ENCODE measurements around the gene SMTN. TPM values are rescaled to one million over a fixed set of nuclear protein-coding genes. Genes with fewer than 3 reads are reported as not detected.

Gene SMTN
- total and polyA plus RNA-seq, 4 experiments from 2014 or later, result 0.34 to 1.7 (median 1.2) TPM

DNA sequence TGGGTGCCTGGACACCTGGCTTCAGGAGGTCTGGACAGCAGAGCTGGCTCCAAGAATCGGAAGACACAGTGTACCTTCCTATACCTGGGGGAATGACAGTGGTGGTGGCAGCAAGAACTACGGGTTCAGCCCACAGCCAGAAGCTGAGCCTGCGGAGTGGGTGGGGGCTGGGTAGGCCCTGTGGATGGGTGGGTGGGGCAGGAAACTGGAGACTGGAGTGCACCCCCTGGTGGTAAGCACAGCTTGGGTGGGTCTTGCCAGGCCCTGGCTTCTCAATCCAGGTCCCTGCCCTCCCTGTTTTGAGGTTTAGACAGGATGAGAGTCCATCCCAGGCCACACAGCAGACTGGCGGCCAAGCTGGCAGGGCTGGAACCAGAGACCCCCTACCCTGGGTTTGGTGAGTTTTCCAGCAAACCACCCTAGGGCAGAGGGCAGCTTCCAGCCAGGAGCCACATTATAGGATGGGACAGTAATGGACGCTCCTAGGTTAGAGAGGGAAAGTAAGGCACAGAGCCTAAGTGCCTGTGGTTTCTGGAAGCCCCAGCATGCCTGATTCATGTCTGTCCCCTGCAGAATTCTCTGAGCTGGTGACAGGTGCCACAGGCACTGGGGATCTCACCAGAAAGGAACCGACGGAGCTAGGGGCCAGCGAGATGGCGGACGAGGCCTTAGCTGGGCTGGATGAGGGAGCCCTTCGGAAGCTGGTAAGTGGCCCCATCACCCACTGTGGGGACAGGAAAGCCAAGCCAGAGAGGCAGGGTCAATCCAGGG, 1.7 kb downstream of the SMTN start:
- peak overlapping the region in 2 of 7 donors; percentile 23 to 42 for H3K27ac Mint-ChIP-seq

DNA sequence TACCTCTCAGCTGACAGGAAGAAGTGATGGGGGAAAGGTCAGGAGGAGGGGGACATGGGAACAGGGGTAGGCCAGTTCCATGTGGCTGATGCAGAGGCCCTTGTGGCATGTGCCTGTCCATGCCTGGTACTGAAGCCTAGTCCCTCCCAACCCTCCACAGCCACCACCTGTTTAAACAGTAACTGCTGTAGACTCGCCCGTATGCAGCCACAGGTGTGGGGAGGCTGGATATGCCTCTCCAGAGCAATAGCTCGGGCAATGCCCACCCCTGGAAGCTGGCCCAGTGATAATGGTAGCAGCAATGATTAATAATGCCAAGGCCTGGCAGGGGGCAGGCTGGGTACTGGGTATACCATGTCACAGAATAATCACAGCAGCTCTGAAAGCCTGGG, 2.3 kb downstream of the SMTN start:
- Histone ChIP-seq H3K9me3 (ENCODE audit: control insufficient read depth in 1 of 2, low read length in 2 of 2) (no peaks in the 10 kb centered on the region), H3K36me3 (ENCODE audit: insufficient read depth, low read length) (no peaks in the 10 kb centered on the region), H3K4me3 (ENCODE audit: low read length in 2 of 2) (no peak overlapping the region), H3K27ac (ENCODE audit: low read depth, low read length) (no peak overlapping the region), H3K4me1 (ENCODE audit: insufficient read depth, low read length) (peaks cover 43% of the 10 kb centered on the region), H3K27me3 (ENCODE audit: insufficient read depth, low read length) (no peaks in the 10 kb centered on the region)
- no peak for DNase-seq
- no peaks in the 10 kb centered on the region for H3K9me3 Mint-ChIP-seq
- H3K4me3 Mint-ChIP-seq, result peak overlapping the region in 6 of 8 donors; percentile 83 to 90 (median 86)
- ChIA-PET POLR2A (ENCODE audit: partially characterized antibody) (interaction anchor here (1.1 to 4.1 kb wide), 10 partner anchors 76 to 449 kb away, joined by 3 to 27 read pairs (median 11); partner anchors contain the start of genes MORC2, PATZ1, PIK3IP1 and RNF185), CTCF (ENCODE audit: partially characterized antibody) (interaction anchor here (0.9 to 5.9 kb wide), 9 partner anchors 25 to 319 kb away, joined by 3 to 54 read pairs (median 4); partner anchors contain the start of genes MORC2 and TUG1)
- intact Hi-C loops (cut with micrococcal nuclease), result no loop called here
- H3K36me3 Mint-ChIP-seq, result no peaks in the 10 kb centered on the region
- H3K27ac Mint-ChIP-seq, result peak overlapping the region in 2 of 7 donors; percentile 24 to 52
- peaks cover 18 to 40% (median 28%) of the 10 kb centered on the region in 4 donors for H3K4me1 Mint-ChIP-seq
- H3K27me3 Mint-ChIP-seq, result no peaks in the 10 kb centered on the region

More for the DNA sequence above, 1.7 kb downstream of the SMTN start:
- H3K9me3 ChIP-seq (ENCODE audit: control insufficient read depth in 1 of 2, low read length in 2 of 2), result no peaks in the 10 kb centered on the region
- ChIA-PET POLR2A (ENCODE audit: partially characterized antibody) (interaction anchor here (0.8 to 4.1 kb wide), 7 partner anchors 113 to 448 kb away, joined by 3 to 27 read pairs (median 7); partner anchors contain the start of genes MORC2, PATZ1, PIK3IP1 and TUG1), CTCF (ENCODE audit: partially characterized antibody) (interaction anchor here (0.8 to 5.9 kb wide), 8 partner anchors 113 to 320 kb away, joined by 3 to 54 read pairs (median 4); partner anchors contain the start of gene TUG1)
- H3K27me3 ChIP-seq (ENCODE audit: insufficient read depth, low read length), result no peaks in the 10 kb centered on the region
- Mint-ChIP-seq H3K27me3 (no peaks in the 10 kb centered on the region), H3K36me3 (no peaks in the 10 kb centered on the region), H3K4me1 (peaks cover 18 to 40% (median 28%) of the 10 kb centered on the region in 4 donors), H3K9me3 (no peaks in the 10 kb centered on the region), H3K4me3 (peak overlapping the region in 7 of 8 donors; percentile 53 to 90 (median 67))
- H3K27ac ChIP-seq (ENCODE audit: low read depth, low read length), result no peak overlapping the region
- intact Hi-C loops (cut with micrococcal nuclease), result no loop called here
- H3K4me1 ChIP-seq (ENCODE audit: insufficient read depth, low read length), result peaks cover 43% of the 10 kb centered on the region
- no peaks in the 10 kb centered on the region for H3K36me3 ChIP-seq (ENCODE audit: insufficient read depth, low read length)
- DNase-seq, result peak in 3 of 5 donors; percentile 29 to 49 (median 29)
- H3K4me3 ChIP-seq (ENCODE audit: low read length in 2 of 2), result no peak overlapping the region

DNA sequence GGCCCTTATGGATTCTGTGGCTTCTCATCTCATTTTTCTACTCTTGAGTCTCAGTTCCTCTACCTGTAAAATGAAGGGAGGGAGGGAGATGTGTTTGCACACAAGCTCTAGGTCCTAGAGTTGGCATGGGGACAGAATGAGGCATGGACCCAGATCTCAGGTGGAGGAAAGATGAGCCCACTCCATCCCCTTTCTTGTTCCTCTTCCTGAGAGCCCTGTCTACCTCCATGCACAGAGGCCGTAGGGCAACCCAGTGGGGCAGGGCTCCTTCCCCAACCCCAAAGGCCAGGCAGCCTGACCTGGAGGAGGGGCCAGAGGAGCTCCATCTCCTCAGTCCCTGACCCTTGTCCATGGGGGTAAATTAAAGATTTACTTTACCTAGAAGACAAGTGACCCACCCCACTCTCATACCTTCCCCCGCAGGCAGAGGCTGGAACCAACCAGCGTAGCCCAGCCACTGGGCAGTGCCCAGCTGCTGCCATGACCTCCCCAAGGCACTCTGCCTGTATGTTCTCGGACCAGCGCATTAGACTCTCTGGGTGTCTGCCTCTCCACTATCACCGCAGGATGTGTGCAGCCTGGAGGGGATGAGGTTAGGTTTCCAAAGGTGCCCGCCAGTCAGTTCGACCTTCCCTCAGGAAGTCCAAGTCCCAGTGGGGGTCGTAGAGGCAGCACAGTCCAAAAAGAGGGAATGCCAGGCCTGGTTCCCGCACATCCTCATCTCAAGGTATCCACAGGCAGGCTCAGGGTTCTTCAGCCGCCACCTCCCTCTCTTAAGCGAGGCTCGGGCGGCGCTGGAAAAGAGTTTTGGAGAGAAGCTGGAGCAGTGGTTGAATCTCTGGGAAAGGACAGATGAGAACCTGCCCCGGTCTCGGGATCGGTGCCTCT, 3.0 kb downstream of the SMTN start:
- DNase-seq, result no peak
- Mint-ChIP-seq H3K9me3 (no peaks in the 10 kb centered on the region), H3K27me3 (no peaks in the 10 kb centered on the region), H3K27ac (peak overlapping the region in 6 of 7 donors; percentile 52 to 89 (median 76)), H3K4me1 (peaks cover 18 to 40% (median 28%) of the 10 kb centered on the region in 4 donors), H3K4me3 (peak overlapping the region; percentile 83 to 90 (median 86)), H3K36me3 (no peaks in the 10 kb centered on the region)
- Histone ChIP-seq H3K27ac (ENCODE audit: low read depth, low read length) (peak overlapping the region; percentile 78), H3K9me3 (ENCODE audit: control insufficient read depth in 1 of 2, low read length in 2 of 2) (no peaks in the 10 kb centered on the region), H3K4me1 (ENCODE audit: insufficient read depth, low read length) (peaks cover 43% of the 10 kb centered on the region), H3K36me3 (ENCODE audit: insufficient read depth, low read length) (no peaks in the 10 kb centered on the region), H3K4me3 (ENCODE audit: low read length in 2 of 2) (peak overlapping the region; percentile 57 to 91), H3K27me3 (ENCODE audit: insufficient read depth, low read length) (no peaks in the 10 kb centered on the region)
- POLR2A ChIA-PET (ENCODE audit: partially characterized antibody), result interaction anchor here (0.6 to 4.1 kb wide), 17 partner anchors 19 to 449 kb away, joined by 3 to 27 read pairs (median 9); partner anchors contain the start of genes LIMK2, MORC2, PATZ1 and PIK3IP1
- intact Hi-C loops (cut with micrococcal nuclease), result loop anchor here (1.0 to 2.0 kb wide), 6 partner anchors 23 to 449 kb away; partner anchors contain the start of genes LIMK2, SELENOM and SLC35E4
- CTCF ChIA-PET (ENCODE audit: partially characterized antibody), result interaction anchor here (0.6 to 5.9 kb wide), 29 partner anchors 9 to 449 kb away, joined by 3 to 54 read pairs (median 4); partner anchors contain the start of genes LIMK2, MORC2, SELENOM and SLC35E4

DNA sequence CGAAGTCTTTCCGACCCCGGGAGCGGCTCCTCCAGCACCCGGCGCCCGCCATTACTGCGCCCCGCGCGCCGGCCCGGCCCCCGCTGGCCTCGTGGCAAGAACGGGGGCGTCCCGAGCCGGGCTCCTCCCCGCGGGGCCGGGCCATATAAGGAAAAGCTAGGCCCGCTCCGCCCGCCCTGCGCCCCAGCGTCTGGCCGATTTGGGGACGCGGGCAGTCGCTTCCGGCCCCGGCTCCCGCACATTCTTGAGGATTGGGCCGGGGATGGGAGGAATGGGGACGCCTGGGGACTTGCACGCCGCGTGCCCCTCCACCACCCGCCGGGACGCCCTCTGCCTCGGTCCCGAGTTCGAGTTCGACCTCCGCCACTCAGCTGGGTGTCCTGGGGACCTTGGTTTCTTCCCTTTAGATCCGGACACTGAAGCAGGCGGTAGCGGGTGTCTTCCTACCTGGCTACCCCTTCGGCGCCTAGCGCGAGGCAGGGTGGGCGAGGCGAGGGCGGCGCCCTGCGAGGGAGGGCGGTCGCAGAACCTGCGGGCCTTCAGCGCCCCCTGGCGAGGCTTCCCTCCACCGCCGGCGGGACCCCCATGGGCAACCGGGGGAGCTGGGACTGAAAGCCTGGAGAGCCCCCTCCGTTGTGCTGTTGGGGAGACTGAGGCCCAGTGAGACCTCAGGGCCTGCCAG, 3.8 kb downstream of the SMTN start:
- H3K36me3 Mint-ChIP-seq, result no peaks in the 10 kb centered on the region
- peak; percentile 78 to 84 (median 82) for DNase-seq
- Histone ChIP-seq H3K4me1 (ENCODE audit: insufficient read depth, low read length) (peaks cover 43% of the 10 kb centered on the region), H3K27ac (ENCODE audit: low read depth, low read length) (peak overlapping the region; percentile 78), H3K27me3 (ENCODE audit: insufficient read depth, low read length) (no peaks in the 10 kb centered on the region), H3K4me3 (ENCODE audit: low read length in 2 of 2) (peak overlapping the region; percentile 57 to 91), H3K36me3 (ENCODE audit: insufficient read depth, low read length) (no peaks in the 10 kb centered on the region), H3K9me3 (ENCODE audit: control insufficient read depth in 1 of 2, low read length in 2 of 2) (no peaks in the 10 kb centered on the region)
- no peaks in the 10 kb centered on the region for H3K27me3 Mint-ChIP-seq
- intact Hi-C loops (cut with micrococcal nuclease), result loop anchor here (1.0 to 5.0 kb wide), 8 partner anchors 22 to 450 kb away; partner anchors contain the start of genes LIMK2, SELENOM and SLC35E4
- ChIA-PET POLR2A (ENCODE audit: partially characterized antibody) (interaction anchor here (0.6 to 4.1 kb wide), 19 partner anchors 19 to 858 kb away, joined by 3 to 27 read pairs (median 7); partner anchors contain the start of genes LIMK2, MORC2, PATZ1 and PIK3IP1), CTCF (ENCODE audit: partially characterized antibody) (interaction anchor here (0.6 to 5.9 kb wide), 30 partner anchors 9 to 450 kb away, joined by 3 to 54 read pairs (median 4); partner anchors contain the start of genes LIMK2, MORC2, SELENOM and SLC35E4)
- peak overlapping the region; percentile 83 to 90 (median 86) for H3K4me3 Mint-ChIP-seq
- H3K9me3 Mint-ChIP-seq, result no peaks in the 10 kb centered on the region
- H3K27ac Mint-ChIP-seq, result peak overlapping the region in 6 of 7 donors; percentile 70 to 89 (median 80)
- H3K4me1 Mint-ChIP-seq, result peaks cover 18 to 40% (median 28%) of the 10 kb centered on the region in 4 donors

DNA sequence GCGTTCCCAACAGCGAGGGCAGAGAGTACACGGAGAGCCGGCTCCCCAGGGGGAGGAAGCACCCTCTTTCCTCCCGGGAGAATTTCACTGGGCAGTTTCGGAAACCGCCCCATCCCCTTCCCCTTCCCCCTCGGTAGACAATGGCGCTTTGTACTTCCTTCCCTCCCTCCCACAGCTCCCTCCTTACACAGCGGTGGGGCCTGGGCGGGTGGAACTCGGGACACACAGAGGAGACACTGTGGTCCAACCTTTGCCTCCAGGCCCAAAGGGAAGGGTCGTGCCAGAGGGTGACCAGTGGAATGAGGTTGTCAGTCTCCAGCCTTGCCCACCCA, 4.3 kb downstream of the SMTN start:
- no peaks in the 10 kb centered on the region for H3K9me3 ChIP-seq (ENCODE audit: control insufficient read depth in 1 of 2, low read length in 2 of 2)
- no peaks in the 10 kb centered on the region for H3K27me3 ChIP-seq (ENCODE audit: insufficient read depth, low read length)
- H3K4me3 Mint-ChIP-seq, result peak overlapping the region; percentile 72 to 90 (median 80)
- POLR2A ChIA-PET (ENCODE audit: partially characterized antibody), result interaction anchor here (0.6 to 4.1 kb wide), 15 partner anchors 22 to 858 kb away, joined by 3 to 27 read pairs (median 10); partner anchors contain the start of genes LIMK2, MORC2, PIK3IP1 and RNF185
- DNase-seq, result no peak
- no peaks in the 10 kb centered on the region for H3K9me3 Mint-ChIP-seq
- no peaks in the 10 kb centered on the region for H3K36me3 Mint-ChIP-seq
- H3K27me3 Mint-ChIP-seq, result no peaks in the 10 kb centered on the region
- H3K4me3 ChIP-seq (ENCODE audit: low read length in 2 of 2), result peak overlapping the region in 1 of 2 donors; percentile 91
- peak overlapping the region; percentile 78 for H3K27ac ChIP-seq (ENCODE audit: low read depth, low read length)
- peak overlapping the region in 3 of 7 donors; percentile 12 to 89 (median 53) for H3K27ac Mint-ChIP-seq
- peaks cover 41% of the 10 kb centered on the region for H3K4me1 ChIP-seq (ENCODE audit: insufficient read depth, low read length)
- CTCF ChIA-PET (ENCODE audit: partially characterized antibody), result interaction anchor here (0.6 to 5.9 kb wide), 20 partner anchors 8 to 450 kb away, joined by 3 to 54 read pairs (median 5); partner anchors contain the start of genes LIMK2, MORC2, SELENOM and SLC35E4
- intact Hi-C loops (cut with micrococcal nuclease), result loop anchor here (1.0 to 5.0 kb wide), 3 partner anchors 145 to 227 kb away; no protein-coding TSS in a partner anchor
- no peaks in the 10 kb centered on the region for H3K36me3 ChIP-seq (ENCODE audit: insufficient read depth, low read length)
- peaks cover 18 to 38% (median 28%) of the 10 kb centered on the region in 4 donors for H3K4me1 Mint-ChIP-seq

DNA sequence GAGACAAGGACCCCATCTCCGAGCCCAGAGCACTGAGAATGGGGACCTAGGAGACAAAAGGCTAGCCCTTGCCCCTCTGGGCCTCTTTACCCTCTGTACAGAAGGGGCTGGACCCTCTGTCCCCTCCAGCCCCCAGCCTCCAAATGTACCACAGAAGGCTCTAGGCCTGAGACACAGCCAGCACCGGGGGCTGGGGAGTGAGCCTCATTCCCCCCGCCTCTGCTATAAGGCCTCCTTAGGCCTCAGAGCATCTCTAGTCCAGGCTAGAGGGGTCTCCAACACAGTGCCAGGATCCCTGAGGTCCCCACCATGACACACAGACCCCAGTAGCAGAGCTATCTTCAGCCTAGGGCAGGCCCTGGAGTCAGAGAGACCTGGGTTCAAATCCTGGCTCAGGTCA, 4.8 kb downstream of the SMTN start:
- Histone ChIP-seq H3K27ac (ENCODE audit: low read depth, low read length) (no peak overlapping the region), H3K9me3 (ENCODE audit: control insufficient read depth in 1 of 2, low read length in 2 of 2) (no peaks in the 10 kb centered on the region), H3K4me1 (ENCODE audit: insufficient read depth, low read length) (peaks cover 38% of the 10 kb centered on the region), H3K36me3 (ENCODE audit: insufficient read depth, low read length) (no peaks in the 10 kb centered on the region), H3K27me3 (ENCODE audit: insufficient read depth, low read length) (no peaks in the 10 kb centered on the region), H3K4me3 (ENCODE audit: low read length in 2 of 2) (no peak overlapping the region)
- DNase-seq, result no peak
- Mint-ChIP-seq H3K9me3 (no peaks in the 10 kb centered on the region), H3K36me3 (no peaks in the 10 kb centered on the region), H3K4me3 (peak overlapping the region in 4 of 8 donors; percentile 17 to 73 (median 39)), H3K27ac (no peak overlapping the region), H3K27me3 (no peaks in the 10 kb centered on the region), H3K4me1 (peaks cover 18 to 33% (median 24%) of the 10 kb centered on the region in 4 donors)
- intact Hi-C loops (cut with micrococcal nuclease), result loop anchor here (1.0 to 5.0 kb wide), 3 partner anchors 145 to 226 kb away; no protein-coding TSS in a partner anchor
- POLR2A ChIA-PET (ENCODE audit: partially characterized antibody), result interaction anchor here (1.8 to 4.1 kb wide), 6 partner anchors 21 to 206 kb away, joined by 6 to 26 read pairs (median 16); partner anchors contain the start of genes MORC2, PIK3IP1, SELENOM and TUG1
- CTCF ChIA-PET (ENCODE audit: partially characterized antibody), result interaction anchor here (0.8 to 5.9 kb wide), 14 partner anchors 8 to 323 kb away, joined by 3 to 54 read pairs (median 6); partner anchors contain the start of genes MORC2, SELENOM and TUG1
